Measurements from ENCODE around the gene MRPS14. TPM values are rescaled to one million over a fixed set of nuclear protein-coding genes. Genes with fewer than 3 reads are reported as not detected.

The MRPS14 gene
- total and polyA plus RNA-seq, 12 donors, result 10.8 to 53.1 (median 29.3) TPM

GRCh38 chr1:174976436-174977108 is 46.7 kb downstream of the MRPS14 start:
- Histone ChIP-seq H3K36me3 (replicated peaks in 1 of 2) (no peaks in the 10 kb centered on the region), H3K9me3 (replicated peaks in 1 of 3) (no peaks in the 10 kb centered on the region), H3K27ac (peak overlapping the region in 3 of 5 donors; percentile 5 to 61 (median 14)), H3K4me3 (no peak overlapping the region), H3K4me1 (replicated peaks in 1 of 2) (peaks cover 5 to 9% of the 10 kb centered on the region in 2 donors), H3K27me3 (no peaks in the 10 kb centered on the region)
- DNase-seq, result peak in 4 of 7 donors; percentile 29 to 56 (median 46)
- intact Hi-C loops (cut with DNase I), result no loop called here
- TF ChIP-seq CTCF (IDR thresholded peaks at IDR 0.05) (no peak), POLR2A (IDR thresholded peaks at IDR 0.05) (no peak)
- WGBS, 4 donors, result 56 to 71% (median 59%) methylated on average over 4 of the region's 4 CpGs

GRCh38 chr1:174975764-174976163 is 47.5 kb downstream of the MRPS14 start:
- H3K36me3 ChIP-seq (replicated peaks in 1 of 2), result no peaks in the 10 kb centered on the region
- intact Hi-C loops (cut with DNase I), result no loop called here

GRCh38 chr1:174974711-174975119 is 48.5 kb downstream of the MRPS14 start:
- 82 to 100% (median 85%) methylated on average over 2 of the region's 2 CpGs for WGBS, 4 donors
- TF ChIP-seq POLR2A (IDR thresholded peaks at IDR 0.05) (no peak), CTCF (IDR thresholded peaks at IDR 0.05) (no peak)
- Histone ChIP-seq H3K4me1 (replicated peaks in 1 of 2) (peaks cover 5 to 9% of the 10 kb centered on the region in 2 donors), H3K27me3 (no peaks in the 10 kb centered on the region), H3K36me3 (replicated peaks in 1 of 2) (no peaks in the 10 kb centered on the region), H3K27ac (no peak overlapping the region), H3K9me3 (replicated peaks in 1 of 3) (no peaks in the 10 kb centered on the region), H3K4me3 (no peak overlapping the region)
- DNase-seq, result peak in 1 of 7 donors; percentile 64
- intact Hi-C loops (cut with DNase I), result no loop called here

More at GRCh38 chr1:174975764-174976163, 47.5 kb downstream of the MRPS14 start:
- H3K27me3 ChIP-seq, result no peaks in the 10 kb centered on the region
- no peak for DNase-seq
- TF ChIP-seq CTCF (IDR thresholded peaks at IDR 0.05), result no peak
- no peak for TF ChIP-seq POLR2A (IDR thresholded peaks at IDR 0.05)
- H3K27ac ChIP-seq, result no peak overlapping the region
- 84 to 98% (median 93%) methylated on average over 1 of the region's 1 CpG for WGBS, 4 donors
- H3K9me3 ChIP-seq (replicated peaks in 1 of 3), result no peaks in the 10 kb centered on the region
- H3K4me3 ChIP-seq, result no peak overlapping the region
- peaks cover 5 to 9% of the 10 kb centered on the region in 2 donors for H3K4me1 ChIP-seq (replicated peaks in 1 of 2)

GRCh38 chr1:174971902-174972301 is 51.3 kb downstream of the MRPS14 start:
- Histone ChIP-seq H3K4me3 (no peak overlapping the region), H3K27me3 (no peaks in the 10 kb centered on the region), H3K4me1 (replicated peaks in 1 of 2) (peaks cover 5 to 21% of the 10 kb centered on the region in 2 donors), H3K9me3 (replicated peaks in 1 of 3) (no peaks in the 10 kb centered on the region), H3K27ac (peak overlapping the region in 1 of 5 donors; percentile 7), H3K36me3 (replicated peaks in 1 of 2) (no peaks in the 10 kb centered on the region)
- intact Hi-C loops (cut with DNase I), result no loop called here
- TF ChIP-seq CTCF (IDR thresholded peaks at IDR 0.05) (no peak), POLR2A (IDR thresholded peaks at IDR 0.05) (no peak)
- WGBS, 4 donors, result 55 to 91% (median 72%) methylated on average over 2 of the region's 2 CpGs
- no peak for DNase-seq

All from adrenal gland (tissue), 12 donors.